ENCODE data around the gene DPY19L3.
"Not testable (repeated sequence)": the region's sequence is repeated elsewhere in the genome, so short reads cannot be mapped to it uniquely, and the experiment has no call there.

The DPY19L3 gene

DNA sequence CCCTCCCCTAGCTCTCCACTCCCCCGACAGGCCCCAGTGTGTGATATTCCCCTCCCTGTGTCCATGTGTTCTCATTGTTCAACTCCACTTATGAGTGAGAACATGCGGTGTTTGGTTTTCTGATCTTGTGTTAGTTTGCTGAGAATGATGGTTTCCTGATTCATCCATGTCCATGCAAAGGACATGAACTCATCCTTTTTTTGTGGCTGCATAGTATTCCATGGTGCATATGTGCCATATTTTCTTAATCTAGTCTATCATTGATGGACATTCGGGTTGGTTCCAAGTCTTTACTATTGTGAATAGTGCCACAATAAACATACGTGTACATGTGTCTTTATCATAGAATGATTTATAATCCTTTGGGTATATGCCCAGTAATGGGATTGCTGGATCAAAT lies 106.9 kb downstream of the DPY19L3 start:
- not testable (repeated sequence) for DNase-seq (ENCODE audit: low spot score)

DNA sequence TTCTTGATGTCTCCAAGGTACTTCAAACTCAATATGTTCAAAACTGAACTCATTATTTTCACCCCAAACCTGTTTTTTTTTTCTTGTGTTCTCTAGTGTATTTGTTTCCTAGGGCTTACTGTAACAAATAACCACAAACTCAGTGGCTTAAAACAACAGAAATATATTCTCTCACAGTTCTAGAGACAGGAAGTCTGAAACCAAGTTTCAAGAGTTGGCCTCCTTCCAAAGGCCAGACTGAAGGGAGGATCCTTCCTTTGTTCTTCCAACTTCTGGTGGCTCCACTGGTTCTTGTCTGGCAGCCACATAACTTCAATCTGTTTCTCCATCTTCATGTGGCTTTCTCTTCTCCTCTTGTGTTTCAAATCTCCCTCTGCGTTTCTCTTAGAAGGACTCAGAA lies 113.5 kb downstream of the DPY19L3 start:
- DNase-seq (ENCODE audit: low spot score), result no peak

DNA sequence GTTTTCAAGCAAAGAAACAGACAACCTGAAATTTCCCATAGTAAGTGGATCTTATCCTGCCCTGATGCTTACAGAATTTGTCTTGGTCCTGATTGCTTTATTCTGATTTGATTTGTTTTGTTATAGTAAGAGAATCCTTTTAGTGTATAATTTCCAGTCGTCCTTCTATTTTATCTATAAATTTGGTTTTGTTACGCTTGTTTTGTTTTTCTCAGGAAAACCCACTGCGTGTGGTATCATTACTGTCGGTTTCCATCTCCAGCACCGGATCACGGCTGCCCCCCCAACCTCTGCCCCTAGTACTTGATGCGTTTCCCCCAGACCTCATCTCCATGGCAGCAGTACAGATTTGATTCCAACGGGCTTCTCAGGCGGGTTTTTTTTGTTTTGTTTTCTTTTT lies 117.4 kb downstream of the DPY19L3 start:
- no peak for DNase-seq (ENCODE audit: low spot score)

DNA sequence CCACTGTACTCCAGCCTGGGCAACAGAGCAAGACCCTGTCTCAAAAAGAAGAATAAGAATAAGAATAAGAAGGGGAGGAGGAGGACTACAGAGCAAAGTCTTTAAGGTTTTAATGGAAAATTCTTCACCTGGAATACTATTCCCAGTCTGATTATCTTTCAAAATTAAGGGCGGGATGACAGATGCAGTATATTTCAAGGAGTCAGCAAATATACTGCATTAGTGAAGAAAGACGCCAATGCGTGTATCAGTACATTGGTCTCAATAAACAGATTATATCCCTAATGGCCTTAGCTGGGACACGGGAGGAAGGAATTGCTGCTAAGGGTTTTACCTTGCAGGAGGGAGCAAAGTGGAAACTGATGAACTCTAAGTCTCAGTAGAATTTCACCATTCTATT lies 121.3 kb downstream of the DPY19L3 start:
- no peak for DNase-seq (ENCODE audit: low spot score)

DNA sequence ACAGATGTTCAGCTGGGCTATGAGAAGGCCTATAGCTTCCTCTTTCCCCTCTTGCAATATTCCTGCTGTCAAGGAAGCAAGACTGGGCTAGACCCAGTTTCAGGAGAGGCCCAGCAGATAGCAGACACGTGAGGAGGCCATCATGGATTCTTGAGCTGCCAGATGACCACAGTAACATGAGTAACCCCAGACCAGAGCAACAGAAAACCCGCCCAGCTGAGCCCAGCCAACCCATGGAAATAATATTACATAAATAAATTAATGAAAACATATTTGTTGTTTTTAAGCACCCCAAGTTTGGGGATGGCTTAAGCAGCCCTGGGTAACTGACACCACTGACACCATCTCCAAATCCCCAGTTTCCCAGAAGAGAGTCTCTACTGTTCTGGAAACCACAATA lies 125.2 kb downstream of the DPY19L3 start:
- DNase-seq (ENCODE audit: low spot score), result no peak

DNA sequence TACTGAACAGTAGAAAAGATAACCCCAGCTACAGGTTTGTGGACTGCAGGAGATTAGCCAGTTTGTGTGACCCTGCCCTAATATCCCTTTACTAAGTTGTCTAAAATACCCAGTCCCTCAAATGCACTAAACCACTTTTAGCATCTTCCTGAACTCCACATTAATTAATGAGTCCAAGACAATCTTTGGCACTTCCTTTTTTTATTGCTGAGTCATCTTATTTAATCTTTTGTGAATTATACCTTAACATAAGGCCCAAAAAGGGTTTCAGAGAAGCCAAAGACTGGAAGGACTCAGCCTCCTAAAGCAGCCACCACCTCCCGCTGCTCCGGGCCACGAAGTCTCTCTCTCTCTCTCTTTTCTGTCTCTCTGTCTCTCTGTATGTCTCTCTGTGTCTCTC lies 126.7 kb downstream of the DPY19L3 start:
- no peak for DNase-seq (ENCODE audit: low spot score)
